ENCODE results near the gene COG1. TPM values are rescaled to one million over a fixed set of nuclear protein-coding genes. Genes with fewer than 3 reads are reported as not detected.

The COG1 gene
- total and polyA plus RNA-seq, 8 donors = 30.7 to 54.3 (median 45.6) TPM

DNA sequence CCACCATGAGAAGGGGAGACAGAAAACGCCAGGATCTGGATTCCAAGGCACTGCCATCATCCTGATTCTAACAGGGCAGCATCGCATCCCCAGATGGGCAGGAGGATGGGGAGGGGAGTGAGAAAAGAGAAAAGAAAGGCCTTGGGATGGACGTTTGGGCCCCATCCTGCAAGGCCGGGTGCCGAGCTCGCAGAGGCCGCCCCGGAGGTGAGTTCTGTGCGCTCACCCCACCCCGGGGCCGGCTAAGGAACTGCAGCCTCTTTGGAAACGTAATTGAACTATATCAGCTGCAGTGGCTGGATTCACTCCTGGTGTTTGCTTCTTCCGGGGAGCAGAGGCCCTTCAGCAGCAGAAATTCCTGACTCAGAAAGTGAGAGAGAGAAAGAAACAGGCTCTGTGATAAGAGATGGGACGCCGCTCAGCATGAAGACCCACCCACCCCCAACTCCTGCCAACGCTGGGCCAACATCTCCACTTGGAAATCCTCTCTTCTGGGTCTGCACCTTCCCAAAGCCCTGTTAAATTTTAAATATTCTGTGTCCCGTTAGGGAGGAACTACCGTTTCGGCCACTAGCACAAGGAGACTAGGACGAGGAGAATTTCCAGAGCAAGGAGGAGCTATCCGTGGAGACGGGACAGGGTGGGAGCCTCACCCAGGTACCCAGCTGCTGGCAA, 36.6 kb upstream of the COG1 start:
- peaks cover 0 to 17% of the 10 kb centered on the region in 2 donors for H3K4me1 ChIP-seq
- TF ChIP-seq, protein P1, sequence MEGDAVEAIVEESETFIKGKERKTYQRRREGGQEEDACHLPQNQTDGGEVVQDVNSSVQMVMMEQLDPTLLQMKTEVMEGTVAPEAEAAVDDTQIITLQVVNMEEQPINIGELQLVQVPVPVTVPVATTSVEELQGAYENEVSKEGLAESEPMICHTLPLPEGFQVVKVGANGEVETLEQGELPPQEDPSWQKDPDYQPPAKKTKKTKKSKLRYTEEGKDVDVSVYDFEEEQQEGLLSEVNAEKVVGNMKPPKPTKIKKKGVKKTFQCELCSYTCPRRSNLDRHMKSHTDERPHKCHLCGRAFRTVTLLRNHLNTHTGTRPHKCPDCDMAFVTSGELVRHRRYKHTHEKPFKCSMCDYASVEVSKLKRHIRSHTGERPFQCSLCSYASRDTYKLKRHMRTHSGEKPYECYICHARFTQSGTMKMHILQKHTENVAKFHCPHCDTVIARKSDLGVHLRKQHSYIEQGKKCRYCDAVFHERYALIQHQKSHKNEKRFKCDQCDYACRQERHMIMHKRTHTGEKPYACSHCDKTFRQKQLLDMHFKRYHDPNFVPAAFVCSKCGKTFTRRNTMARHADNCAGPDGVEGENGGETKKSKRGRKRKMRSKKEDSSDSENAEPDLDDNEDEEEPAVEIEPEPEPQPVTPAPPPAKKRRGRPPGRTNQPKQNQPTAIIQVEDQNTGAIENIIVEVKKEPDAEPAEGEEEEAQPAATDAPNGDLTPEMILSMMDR (IDR thresholded peaks at IDR 0.05) = peak; percentile 63 to 82
- H3K9me3 ChIP-seq = no peaks in the 10 kb centered on the region
- no peak overlapping the region for H3K27ac ChIP-seq
- intact Hi-C loops (cut with DNase I) = loop anchor here in 1 of 2 donors (10.0 kb wide), 1 partner anchor 432 kb away; no protein-coding TSS in a partner anchor
- ATAC-seq (peak; percentile 99), DNase-seq (peak; percentile 36 to 93 (median 66))
- no peaks in the 10 kb centered on the region for H3K36me3 ChIP-seq
- no peak overlapping the region for H3K4me3 ChIP-seq
- peaks cover 0 to 22% of the 10 kb centered on the region in 2 donors for H3K27me3 ChIP-seq

DNA sequence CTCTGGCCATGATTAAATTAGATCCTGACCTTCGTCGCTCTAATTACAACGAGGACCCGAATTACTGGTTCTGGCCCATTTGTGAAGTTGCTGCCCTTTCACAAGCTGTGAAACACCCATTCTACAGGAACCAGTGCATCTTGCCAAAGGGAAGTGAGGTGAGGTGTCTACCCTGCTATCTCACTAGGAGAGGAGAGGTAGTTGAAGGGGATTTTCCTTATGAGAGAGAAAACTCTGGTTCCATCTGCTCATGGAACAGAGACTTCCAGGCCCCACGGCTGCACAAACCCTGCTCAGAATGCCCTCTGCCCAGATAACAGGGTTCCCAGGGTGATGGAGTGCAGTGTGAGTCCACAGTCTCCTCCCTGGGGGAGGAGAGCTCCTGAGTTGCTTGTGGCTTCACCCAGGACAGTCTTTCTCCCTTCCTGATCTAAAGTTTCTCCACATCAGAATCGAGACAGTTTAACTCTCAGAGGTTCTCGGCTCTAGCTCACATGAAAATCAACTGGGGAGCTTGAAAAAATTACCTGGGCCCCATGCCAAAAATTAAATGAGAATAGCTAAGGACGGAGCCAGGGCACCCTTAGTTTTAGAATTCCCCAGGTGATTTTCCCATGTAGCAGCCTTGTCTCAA, 35.9 kb upstream of the COG1 start:
- Histone ChIP-seq H3K36me3 (no peaks in the 10 kb centered on the region), H3K27me3 (peaks cover 0 to 29% of the 10 kb centered on the region in 2 donors), H3K4me3 (no peak overlapping the region), H3K9me3 (no peaks in the 10 kb centered on the region), H3K27ac (no peak overlapping the region), H3K4me1 (peaks cover 0 to 17% of the 10 kb centered on the region in 2 donors)
- ATAC-seq (no peak), DNase-seq (no peak)
- intact Hi-C loops (cut with DNase I) = loop anchor here in 1 of 2 donors (10.0 kb wide), 1 partner anchor 432 kb away; no protein-coding TSS in a partner anchor
- TF ChIP-seq, protein P1 (IDR thresholded peaks at IDR 0.05) = no peak

DNA sequence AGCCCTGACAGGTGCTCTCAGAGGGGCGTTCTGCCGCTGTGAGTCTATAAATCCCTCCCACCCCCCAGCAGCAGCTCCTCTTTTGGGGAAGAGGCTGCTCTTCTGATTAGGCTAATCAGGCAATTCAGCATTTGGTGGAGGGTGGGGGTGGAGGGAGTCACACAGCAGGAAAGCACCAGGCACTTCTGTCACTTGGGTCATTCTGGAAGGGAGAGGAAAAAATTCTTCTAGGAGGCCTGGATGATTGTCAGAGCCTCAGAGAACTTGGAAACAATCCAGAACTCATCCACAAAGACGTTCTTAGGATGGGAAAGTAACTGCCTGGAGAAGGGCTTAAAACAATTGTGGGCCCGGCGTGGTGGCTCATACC, 35.3 kb upstream of the COG1 start:
- TF ChIP-seq, protein P1 (IDR thresholded peaks at IDR 0.05) = no peak
- Histone ChIP-seq H3K9me3 (no peaks in the 10 kb centered on the region), H3K4me1 (peaks cover 0 to 12% of the 10 kb centered on the region in 2 donors), H3K27me3 (peaks cover 0 to 34% of the 10 kb centered on the region in 2 donors), H3K27ac (no peak overlapping the region), H3K36me3 (no peaks in the 10 kb centered on the region), H3K4me3 (no peak overlapping the region)
- intact Hi-C loops (cut with DNase I) = loop anchor here in 1 of 2 donors (10.0 kb wide), 1 partner anchor 433 kb away; no protein-coding TSS in a partner anchor
- DNase-seq = no peak
- no peak for ATAC-seq

DNA sequence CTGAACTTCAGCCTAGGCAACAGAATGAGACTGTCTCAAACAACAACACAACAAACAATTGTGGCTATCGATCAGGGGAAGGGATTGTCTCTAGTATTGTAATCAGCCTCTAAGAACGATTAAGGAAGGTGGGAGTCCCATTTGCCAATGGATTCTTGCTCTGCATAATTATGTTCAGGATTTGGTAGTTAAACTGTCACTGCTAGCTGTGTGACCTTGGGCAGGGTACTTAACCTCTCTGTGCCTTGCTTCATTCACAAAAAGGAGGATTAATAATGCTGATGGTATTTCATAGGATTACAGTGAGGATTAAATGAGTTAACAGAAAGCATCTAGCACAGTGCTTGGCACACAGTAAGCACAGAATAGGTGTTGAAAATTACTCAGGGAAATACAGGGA, 34.7 kb upstream of the COG1 start:
- Histone ChIP-seq H3K9me3 (no peaks in the 10 kb centered on the region), H3K36me3 (no peaks in the 10 kb centered on the region), H3K4me3 (no peak overlapping the region), H3K27me3 (peaks cover 1 to 40% of the 10 kb centered on the region in 2 donors), H3K27ac (no peak overlapping the region), H3K4me1 (peaks cover 0 to 8% of the 10 kb centered on the region in 2 donors)
- DNase-seq (no peak), ATAC-seq (no peak)
- TF ChIP-seq, protein P1 (IDR thresholded peaks at IDR 0.05) = no peak
- intact Hi-C loops (cut with DNase I) = loop anchor here in 1 of 2 donors (10.0 kb wide), 1 partner anchor 433 kb away; no protein-coding TSS in a partner anchor

DNA sequence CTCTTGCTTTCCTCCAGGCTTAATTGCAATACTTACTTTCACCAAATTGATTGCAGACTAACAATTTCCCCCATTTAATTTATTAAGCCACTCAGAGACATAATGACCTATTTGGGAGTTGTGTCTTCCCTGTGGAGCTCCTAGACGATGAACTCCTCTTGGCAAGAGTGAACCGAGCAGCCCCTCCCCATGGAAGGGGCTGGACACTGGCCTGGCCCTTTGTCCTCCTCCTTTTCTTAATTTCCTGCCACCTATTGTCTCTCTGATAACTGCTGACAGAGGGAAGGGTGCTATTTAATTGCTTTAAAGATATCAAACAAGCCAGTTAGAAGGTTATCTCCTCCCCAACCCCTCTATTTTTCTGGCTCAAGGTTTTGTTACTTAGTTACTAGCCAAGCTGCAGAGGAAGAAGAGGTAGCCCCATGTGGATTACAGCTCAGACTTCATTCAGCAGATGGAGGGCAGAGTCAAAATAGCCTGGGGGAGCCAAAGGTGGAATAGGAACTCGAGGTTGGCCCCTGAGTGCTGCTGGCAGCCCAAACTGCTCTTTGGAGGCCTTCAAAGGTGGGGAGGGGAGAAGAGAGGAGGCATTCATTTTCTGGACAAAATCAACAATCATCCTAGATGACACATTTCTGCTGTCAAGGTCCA, 31.8 kb upstream of the COG1 start:
- TF ChIP-seq, protein P1 (IDR thresholded peaks at IDR 0.05) = no peak
- Histone ChIP-seq H3K27ac (no peak overlapping the region), H3K4me3 (no peak overlapping the region), H3K36me3 (no peaks in the 10 kb centered on the region), H3K4me1 (peaks cover 7 to 24% of the 10 kb centered on the region in 2 donors), H3K9me3 (no peaks in the 10 kb centered on the region), H3K27me3 (peaks cover 12 to 70% of the 10 kb centered on the region in 2 donors)
- intact Hi-C loops (cut with DNase I) = loop anchor here in 1 of 2 donors (10.0 kb wide), 1 partner anchor 176 kb away; no protein-coding TSS in a partner anchor
- DNase-seq (no peak), ATAC-seq (no peak)

Measured in left lung (tissue), 10 donors.